GM12878 (cell line): Measurements from ENCODE around the gene RBMS1.

ENCODE experiments used
- EP300 ChIP-seq, 2 experiments: fragments of 150-350 bp in 1 of 2; IDR thresholded peaks; 2 replicates each; pipeline ENCODE4 v1.6.1; 2011 to 2012; ENCODE audit warnings: low read depth in 2 of 2, low read length in 2 of 2, borderline replicate concordance in 1 of 2, improper control_type of control experiment in 1 of 2, inconsistent platforms in 1 of 2; ENCODE audit not compliant: control insufficient read depth in 1 of 2
- ETV6 ChIP-seq, 2 experiments: fragments of 450-650 bp in 1 of 2; IDR thresholded peaks in 1 of 2; conservative IDR thresholded peaks in 1 of 2; 2 replicates each; pipeline ENCODE4 v1.6.1; 2014; ENCODE audit warnings: antibody characterized with exemption in 1 of 2, borderline replicate concordance in 1 of 2, low read depth in 1 of 2, mild to moderate bottlenecking in 1 of 2, moderate library complexity in 1 of 2
- EZH2 ChIP-seq: IDR thresholded peaks from 2 replicates; pipeline ENCODE4 v1.6.1; 2012; ENCODE audit warnings: low read depth, mild to moderate bottlenecking, control low read depth, inconsistent platforms, low read length, borderline replicate concordance; ENCODE audit not compliant: control insufficient read depth
- GABPA ChIP-seq: IDR thresholded peaks from 2 replicates; pipeline ENCODE4 v1.6.1; 2014; ENCODE audit warnings: antibody characterized with exemption, low read depth, mild to moderate bottlenecking, inconsistent platforms
- MXI1 ChIP-seq: fragments of 150-350 bp; IDR thresholded peaks from 2 replicates; pipeline ENCODE4 v1.6.1; 2011; ENCODE audit warnings: low read depth, mild to moderate bottlenecking, inconsistent platforms, low read length, improper control_type of control experiment
- POLR2A ChIP-seq: IDR thresholded peaks from 2 replicates; pipeline ENCODE4 v1.6.1; 2011; ENCODE audit warnings: low read depth, mild to moderate bottlenecking, low read length
- POLR2AphosphoS5 ChIP-seq: IDR thresholded peaks from 2 replicates; pipeline ENCODE4 v1.6.1; 2011; ENCODE audit warnings: mild to moderate bottlenecking, low read length, inconsistent platforms
- WRNIP1 ChIP-seq: IDR thresholded peaks from 2 replicates; pipeline ENCODE4 v1.6.1; 2011; ENCODE audit warnings: low read depth, low read length, improper control_type of control experiment, borderline replicate concordance
- TF ChIP-seq, protein P1 (sequence below): IDR thresholded peaks from 2 replicates; pipeline ENCODE4 v1.6.1; 2011; ENCODE audit warnings: low read depth, mild to moderate bottlenecking, low read length, moderate library complexity, borderline replicate concordance; ENCODE audit errors: extremely low read depth
- TF ChIP-seq, protein P2 (sequence below): IDR thresholded peaks from 2 replicates; pipeline ENCODE4 v1.6.1; 2011; ENCODE audit warnings: low read depth, low read length, improper control_type of control experiment, borderline replicate concordance
- TF ChIP-seq, protein P3 (sequence below), 3 experiments: IDR thresholded peaks in 2 of 3; conservative IDR thresholded peaks in 1 of 3; 2 replicates each; pipeline ENCODE4 v1.5.1; 2011; ENCODE audit warnings: low read depth in 3 of 3, low read length in 3 of 3, mild to moderate bottlenecking in 3 of 3, control low read depth in 2 of 3, moderate library complexity in 2 of 3, inconsistent platforms in 1 of 3, mixed read lengths in 1 of 3; ENCODE audit not compliant: control insufficient read depth in 2 of 3, insufficient read depth in 1 of 3; ENCODE audit errors: extremely low read depth in 1 of 3

DNA sequence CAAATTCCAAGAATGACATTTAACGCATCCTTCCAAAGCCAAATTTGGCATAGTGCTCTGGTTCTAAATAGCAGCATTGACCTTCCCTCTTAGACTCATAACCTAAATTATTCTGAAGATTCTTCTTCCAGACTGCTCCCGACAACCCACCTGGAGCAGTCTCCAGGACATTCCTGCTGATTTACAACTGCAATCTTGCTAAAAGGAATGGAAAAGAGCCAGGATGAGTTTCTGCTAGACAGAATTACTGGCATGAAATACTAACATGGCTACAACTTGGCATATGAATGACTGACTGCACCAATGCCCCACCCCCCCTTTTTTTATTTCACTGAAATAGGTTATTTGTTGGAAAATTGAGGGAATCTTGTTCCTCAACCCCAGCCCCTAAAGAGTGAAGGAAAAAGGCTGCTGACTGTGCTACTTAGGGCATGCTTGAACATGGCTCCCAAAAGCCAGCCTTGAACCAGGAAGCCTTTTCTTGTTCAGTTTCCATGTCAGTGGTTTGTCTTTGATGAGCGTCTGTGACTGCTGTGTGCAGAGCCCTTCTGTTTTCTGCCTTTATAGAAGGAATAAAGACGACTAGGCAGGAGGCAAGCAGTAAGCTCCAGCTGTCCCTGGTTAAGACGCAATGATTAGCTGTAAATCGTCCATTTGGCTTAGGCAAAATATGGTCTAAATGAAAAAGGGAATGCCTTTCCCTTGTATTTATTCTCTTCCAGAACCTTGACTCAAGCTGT lies 246.1 kb downstream of the RBMS1 start:
- TF ChIP-seq ETV6 (conservative IDR thresholded peaks at IDR 0.05 in 1 of 2, IDR thresholded peaks at IDR 0.05 in 1 of 2; ENCODE audit: borderline replicate concordance in 1 of 2, low read depth in 1 of 2) (no peak), EP300 (IDR thresholded peaks at IDR 0.05; ENCODE audit: borderline replicate concordance in 1 of 2, control insufficient read depth in 1 of 2, low read depth in 2 of 2, low read length in 2 of 2) (no peak), GABPA (no peak), EZH2 (no peak), POLR2A (no peak), MXI1 (no peak), POLR2AphosphoS5 (no peak), WRNIP1 (no peak)
- TF ChIP-seq, protein P1, sequence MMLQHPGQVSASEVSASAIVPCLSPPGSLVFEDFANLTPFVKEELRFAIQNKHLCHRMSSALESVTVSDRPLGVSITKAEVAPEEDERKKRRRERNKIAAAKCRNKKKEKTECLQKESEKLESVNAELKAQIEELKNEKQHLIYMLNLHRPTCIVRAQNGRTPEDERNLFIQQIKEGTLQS: no peak
- TF ChIP-seq, protein P2, sequence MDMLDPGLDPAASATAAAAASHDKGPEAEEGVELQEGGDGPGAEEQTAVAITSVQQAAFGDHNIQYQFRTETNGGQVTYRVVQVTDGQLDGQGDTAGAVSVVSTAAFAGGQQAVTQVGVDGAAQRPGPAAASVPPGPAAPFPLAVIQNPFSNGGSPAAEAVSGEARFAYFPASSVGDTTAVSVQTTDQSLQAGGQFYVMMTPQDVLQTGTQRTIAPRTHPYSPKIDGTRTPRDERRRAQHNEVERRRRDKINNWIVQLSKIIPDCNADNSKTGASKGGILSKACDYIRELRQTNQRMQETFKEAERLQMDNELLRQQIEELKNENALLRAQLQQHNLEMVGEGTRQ: no peak
- TF ChIP-seq, protein P3, sequence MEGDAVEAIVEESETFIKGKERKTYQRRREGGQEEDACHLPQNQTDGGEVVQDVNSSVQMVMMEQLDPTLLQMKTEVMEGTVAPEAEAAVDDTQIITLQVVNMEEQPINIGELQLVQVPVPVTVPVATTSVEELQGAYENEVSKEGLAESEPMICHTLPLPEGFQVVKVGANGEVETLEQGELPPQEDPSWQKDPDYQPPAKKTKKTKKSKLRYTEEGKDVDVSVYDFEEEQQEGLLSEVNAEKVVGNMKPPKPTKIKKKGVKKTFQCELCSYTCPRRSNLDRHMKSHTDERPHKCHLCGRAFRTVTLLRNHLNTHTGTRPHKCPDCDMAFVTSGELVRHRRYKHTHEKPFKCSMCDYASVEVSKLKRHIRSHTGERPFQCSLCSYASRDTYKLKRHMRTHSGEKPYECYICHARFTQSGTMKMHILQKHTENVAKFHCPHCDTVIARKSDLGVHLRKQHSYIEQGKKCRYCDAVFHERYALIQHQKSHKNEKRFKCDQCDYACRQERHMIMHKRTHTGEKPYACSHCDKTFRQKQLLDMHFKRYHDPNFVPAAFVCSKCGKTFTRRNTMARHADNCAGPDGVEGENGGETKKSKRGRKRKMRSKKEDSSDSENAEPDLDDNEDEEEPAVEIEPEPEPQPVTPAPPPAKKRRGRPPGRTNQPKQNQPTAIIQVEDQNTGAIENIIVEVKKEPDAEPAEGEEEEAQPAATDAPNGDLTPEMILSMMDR (IDR thresholded peaks at IDR 0.05 in 2 of 3, conservative IDR thresholded peaks at IDR 0.05 in 1 of 3; ENCODE audit: control insufficient read depth in 2 of 3, extremely low read depth in 1 of 3, insufficient read depth in 1 of 3, low read depth in 3 of 3, low read length in 3 of 3): no peak
